HG02840 (cell line): ENCODE results near the gene ABCC3.
"Not testable (repeated sequence)": the region's sequence is repeated elsewhere in the genome, so short reads cannot be mapped to it uniquely, and the experiment has no call there.

ENCODE experiments used
- ATAC-seq: cut with Tn5 transposase; IDR thresholded peaks from one replicate; pipeline ENCODE4 v1.9.1; 2021; ENCODE audit warnings: mild to moderate bottlenecking, moderate library complexity, moderate number of reproducible peaks; ENCODE audit not compliant: unreplicated experiment, low FRiP score

Gene ABCC3

DNA sequence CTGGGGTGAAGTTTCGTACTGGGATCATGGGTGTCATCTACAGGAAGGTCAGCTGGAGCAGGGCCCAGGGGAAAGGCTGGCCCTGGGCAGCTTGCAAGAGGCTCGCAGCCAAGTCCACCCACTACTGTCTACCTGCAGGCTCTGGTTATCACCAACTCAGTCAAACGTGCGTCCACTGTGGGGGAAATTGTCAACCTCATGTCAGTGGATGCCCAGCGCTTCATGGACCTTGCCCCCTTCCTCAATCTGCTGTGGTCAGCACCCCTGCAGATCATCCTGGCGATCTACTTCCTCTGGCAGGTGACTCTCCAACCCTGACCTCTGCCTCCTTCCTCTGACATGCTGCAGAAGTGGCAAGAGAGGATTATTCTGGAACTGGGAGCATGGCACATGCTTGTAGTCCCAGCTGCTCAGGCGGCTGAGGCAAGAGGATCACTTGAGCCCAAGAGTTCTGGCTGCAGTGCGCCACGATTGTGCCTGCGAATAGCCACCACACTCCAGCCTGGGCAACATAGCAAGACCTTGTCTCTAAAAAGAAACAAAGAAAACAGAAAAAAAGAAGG lies 29.2 kb downstream of the ABCC3 start:
- ATAC-seq, result no peak

GRCh38 chr17:50664788-50665458 lies 30.2 kb downstream of the ABCC3 start:
- no peak for ATAC-seq

GRCh38 chr17:50665838-50666237 lies 31.2 kb downstream of the ABCC3 start:
- no peak for ATAC-seq

DNA sequence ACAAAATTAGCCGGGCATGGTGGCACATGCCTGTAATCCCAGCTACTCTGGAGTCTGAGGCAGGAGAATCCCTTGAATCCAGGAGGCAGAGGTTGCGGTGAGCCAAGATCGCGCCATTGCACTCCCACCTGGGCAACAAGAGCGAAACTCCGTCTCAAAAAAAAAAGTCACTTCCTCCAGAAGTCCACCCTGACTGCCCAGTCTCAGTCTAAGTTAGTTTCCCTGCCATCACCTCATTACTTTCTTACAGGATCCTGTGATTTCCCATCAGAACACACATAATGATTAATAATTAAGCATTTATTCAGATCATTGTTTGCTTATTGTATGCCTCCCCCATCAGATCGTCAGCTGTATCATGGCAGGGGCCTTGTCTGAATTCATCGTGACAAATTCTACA lies 31.6 kb downstream of the ABCC3 start:
- ATAC-seq, result no peak

GRCh38 chr17:50667259-50668024 lies 32.8 kb downstream of the ABCC3 start:
- ATAC-seq, result no peak

- no peak for ATAC-seq
Measured at GRCh38 chr17:50668025-50668837, 33.5 kb downstream of the ABCC3 start.

- ATAC-seq, result no peak
Measured at GRCh38 chr17:50668838-50669581, 34.3 kb downstream of the ABCC3 start.

DNA sequence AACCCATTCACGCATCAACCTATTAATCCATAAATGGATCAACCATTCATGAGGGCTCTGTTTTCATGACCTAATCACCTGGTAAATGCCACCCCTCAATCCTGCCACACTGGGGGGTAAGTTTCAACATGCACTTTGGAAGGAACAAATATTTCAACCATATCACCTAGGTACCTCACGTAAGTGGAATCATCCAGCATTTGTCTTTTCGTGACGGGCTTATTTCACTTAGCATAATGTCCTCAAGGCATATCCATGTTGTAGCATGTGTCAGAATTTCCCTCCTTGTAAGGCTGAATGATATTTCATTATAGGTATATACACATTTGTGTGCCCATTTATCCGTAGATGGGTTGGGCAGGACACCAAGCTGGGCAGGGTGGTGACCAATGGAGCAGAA lies 37.4 kb downstream of the ABCC3 start:
- ATAC-seq, result no peak

DNA sequence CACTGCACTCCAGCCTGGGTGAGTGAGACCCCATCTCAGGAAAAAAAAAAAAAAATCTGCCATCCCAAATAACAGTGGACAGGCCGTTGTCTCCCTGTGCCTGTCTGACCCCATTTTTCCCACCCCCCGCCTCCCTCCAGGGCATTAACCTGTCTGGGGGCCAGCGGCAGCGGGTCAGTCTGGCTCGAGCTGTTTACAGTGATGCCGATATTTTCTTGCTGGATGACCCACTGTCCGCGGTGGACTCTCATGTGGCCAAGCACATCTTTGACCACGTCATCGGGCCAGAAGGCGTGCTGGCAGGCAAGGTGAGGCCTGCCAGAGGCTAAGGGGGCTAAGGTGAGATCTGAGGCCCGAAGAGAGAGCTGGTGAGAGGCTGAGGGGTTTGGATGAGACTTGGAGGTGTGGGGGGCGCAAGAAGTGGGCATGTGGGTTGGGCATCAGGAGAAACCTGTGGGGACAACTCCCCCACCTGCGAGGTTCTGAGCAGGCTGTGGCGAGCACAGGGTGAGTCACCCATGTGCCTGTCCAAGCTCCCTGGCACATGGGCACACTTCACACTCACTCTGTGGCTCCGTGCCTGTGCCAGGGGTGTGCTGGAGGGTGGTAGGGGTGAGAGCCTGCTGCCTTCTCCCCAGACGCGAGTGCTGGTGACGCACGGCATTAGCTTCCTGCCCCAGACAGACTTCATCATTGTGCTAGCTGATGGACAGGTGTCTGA lies 38.3 kb downstream of the ABCC3 start:
- no peak for ATAC-seq

- no peak for ATAC-seq
Measured at GRCh38 chr17:50675190-50675589, 40.5 kb downstream of the ABCC3 start.

GRCh38 chr17:50675627-50676026 lies 40.9 kb downstream of the ABCC3 start:
- no peak for ATAC-seq

DNA sequence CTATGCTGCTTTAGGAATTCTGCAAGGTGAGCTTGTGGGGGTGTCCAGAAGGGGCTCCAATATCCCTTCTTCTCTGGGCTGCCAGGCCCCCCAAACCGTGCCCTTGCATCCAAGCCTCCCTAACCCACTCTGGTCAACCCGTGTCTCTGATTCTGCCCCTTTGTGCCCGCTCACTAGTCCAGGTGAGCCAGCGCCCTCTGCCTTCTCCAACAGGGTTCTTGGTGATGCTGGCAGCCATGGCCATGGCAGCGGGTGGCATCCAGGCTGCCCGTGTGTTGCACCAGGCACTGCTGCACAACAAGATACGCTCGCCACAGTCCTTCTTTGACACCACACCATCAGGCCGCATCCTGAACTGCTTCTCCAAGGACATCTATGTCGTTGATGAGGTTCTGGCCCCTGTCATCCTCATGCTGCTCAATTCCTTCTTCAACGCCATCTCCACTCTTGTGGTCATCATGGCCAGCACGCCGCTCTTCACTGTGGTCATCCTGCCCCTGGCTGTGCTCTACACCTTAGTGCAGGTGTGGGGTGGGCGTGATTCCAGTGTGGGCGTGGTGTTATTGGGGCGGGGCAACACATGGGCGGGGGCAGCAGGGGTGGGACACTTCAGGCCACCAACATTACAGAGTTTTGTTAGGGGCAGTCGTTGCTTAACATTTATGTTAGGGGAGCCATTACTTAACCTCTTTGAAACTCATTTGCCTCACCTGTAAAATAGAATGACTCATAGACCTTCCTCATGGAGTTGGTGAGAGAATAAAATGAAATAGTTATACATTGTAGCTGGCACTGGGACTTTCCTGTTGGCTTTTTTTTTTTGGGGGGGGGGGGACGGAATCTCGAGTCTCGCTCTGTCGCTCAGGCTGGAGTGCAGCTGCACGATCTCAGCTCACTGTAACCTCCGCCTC lies 41.6 kb downstream of the ABCC3 start:
- ATAC-seq, result no peak

DNA sequence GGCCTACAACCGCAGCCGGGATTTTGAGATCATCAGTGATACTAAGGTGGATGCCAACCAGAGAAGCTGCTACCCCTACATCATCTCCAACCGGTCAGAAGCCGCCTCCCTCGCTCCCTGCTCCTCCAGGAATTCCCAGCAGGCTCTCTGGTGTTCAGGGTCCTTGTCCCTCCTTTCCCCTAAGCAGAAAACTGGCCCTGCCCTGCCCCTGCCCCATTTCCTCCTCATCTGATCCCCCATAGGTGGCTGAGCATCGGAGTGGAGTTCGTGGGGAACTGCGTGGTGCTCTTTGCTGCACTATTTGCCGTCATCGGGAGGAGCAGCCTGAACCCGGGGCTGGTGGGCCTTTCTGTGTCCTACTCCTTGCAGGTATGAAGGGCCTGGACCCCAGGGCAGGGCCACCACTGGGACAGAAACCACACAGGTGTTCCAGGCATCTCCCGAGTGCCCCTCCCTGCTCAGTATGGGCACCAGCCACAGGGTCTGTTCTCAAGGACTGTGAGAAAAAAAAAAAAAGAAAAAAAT lies 43.2 kb downstream of the ABCC3 start:
- ATAC-seq, result no peak

GRCh38 chr17:50679008-50679544 lies 44.4 kb downstream of the ABCC3 start:
- no peak for ATAC-seq

DNA sequence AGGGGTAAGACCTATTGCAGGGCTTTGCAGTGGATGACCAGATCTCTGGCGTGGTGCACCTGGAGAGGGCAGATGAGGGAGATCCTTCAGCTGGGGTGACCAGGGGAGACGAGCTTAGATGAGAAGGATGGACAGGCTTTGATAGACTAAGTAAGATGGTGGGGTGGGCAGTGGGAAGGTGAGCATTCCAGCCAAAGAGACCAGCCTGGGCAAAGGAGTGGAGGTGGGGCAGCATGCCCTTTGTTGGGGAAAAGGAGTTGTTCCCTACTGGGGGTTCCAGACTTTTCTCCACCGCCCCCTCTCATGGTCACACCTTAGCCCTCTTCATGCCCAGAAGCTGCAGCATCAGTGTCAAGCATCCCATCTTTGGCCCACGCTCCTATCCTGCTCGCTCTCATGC lies 45.4 kb downstream of the ABCC3 start:
- no peak for ATAC-seq

DNA sequence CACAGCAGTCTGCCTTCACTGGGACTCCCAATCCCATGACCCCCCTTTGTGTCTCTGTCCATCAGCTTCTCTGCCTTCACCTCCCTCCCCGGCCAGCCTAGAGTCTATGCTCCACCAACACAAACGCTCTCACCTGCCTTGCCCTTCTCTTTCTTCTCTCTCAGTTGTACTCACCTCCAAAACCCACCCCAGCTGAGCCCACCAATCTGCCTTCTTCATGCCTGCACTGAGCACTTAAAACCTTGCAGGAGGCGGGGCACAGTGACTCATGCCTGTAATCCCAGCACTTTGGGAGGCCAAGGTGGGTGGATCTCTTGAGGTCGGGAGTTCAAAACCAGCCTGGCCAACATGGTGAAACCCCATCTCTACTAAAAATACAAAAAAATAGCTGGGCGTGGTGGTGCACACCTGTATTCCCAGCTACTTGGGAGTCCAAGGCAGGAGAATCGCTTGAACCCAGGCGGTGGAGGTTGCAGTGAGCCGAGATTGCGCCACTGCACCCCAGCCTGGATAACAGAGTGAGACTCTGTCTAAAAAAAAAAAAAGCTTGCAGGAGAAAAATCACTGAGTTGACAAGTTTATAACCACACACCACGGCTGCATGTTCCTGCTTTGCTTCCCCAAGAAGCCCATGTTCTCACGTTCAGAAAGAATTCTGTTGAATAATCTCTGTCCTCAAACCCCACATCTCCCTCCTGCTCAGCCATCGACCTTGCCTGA lies 46.0 kb downstream of the ABCC3 start:
- not testable (repeated sequence) for ATAC-seq
